Spleen (tissue), 7 donors: ENCODE data around the gene NR3C1.

ENCODE experiments used
- POLR2A ChIP-seq, 3 donors: fragments of 450-650 bp; IDR thresholded peaks; one replicate each; pipeline ENCODE4 v1.5.1; 2017; ENCODE audit warnings: antibody characterized with exemption in 3 of 3, mild to moderate bottlenecking in 1 of 3
- POLR2AphosphoS5 ChIP-seq, 3 donors: sonication (generic); formaldehyde crosslinking; IDR thresholded peaks; one replicate each; pipeline ENCODE4 v1.5.1; 2017; ENCODE audit warnings: antibody characterized with exemption in 3 of 3
- TF ChIP-seq, protein P1 (sequence below), 11 experiments: fragments of 200-600 bp in 7 of 11; fragments of 450-650 bp in 4 of 11; sonication (generic) in 4 of 11; IDR thresholded peaks in 8 of 11; conservative IDR thresholded peaks in 3 of 11; 1 replicate in 7 of 11; 2 replicates in 4 of 11; pipeline versions ENCODE4 v1.4.0 to v1.8.0; 2016 to 2021; ENCODE audit warnings: antibody characterized with exemption in 11 of 11, inconsistent platforms in 4 of 11, mild to moderate bottlenecking in 1 of 11
- donor health status: DM: no; HTN: no; CAD: no; lungs with moderate emphysema.
- donor health status: DM: no; HTN: no; CAD: no.
- donor health status: DM: no; HTN: no; CAD: no.

DNA sequence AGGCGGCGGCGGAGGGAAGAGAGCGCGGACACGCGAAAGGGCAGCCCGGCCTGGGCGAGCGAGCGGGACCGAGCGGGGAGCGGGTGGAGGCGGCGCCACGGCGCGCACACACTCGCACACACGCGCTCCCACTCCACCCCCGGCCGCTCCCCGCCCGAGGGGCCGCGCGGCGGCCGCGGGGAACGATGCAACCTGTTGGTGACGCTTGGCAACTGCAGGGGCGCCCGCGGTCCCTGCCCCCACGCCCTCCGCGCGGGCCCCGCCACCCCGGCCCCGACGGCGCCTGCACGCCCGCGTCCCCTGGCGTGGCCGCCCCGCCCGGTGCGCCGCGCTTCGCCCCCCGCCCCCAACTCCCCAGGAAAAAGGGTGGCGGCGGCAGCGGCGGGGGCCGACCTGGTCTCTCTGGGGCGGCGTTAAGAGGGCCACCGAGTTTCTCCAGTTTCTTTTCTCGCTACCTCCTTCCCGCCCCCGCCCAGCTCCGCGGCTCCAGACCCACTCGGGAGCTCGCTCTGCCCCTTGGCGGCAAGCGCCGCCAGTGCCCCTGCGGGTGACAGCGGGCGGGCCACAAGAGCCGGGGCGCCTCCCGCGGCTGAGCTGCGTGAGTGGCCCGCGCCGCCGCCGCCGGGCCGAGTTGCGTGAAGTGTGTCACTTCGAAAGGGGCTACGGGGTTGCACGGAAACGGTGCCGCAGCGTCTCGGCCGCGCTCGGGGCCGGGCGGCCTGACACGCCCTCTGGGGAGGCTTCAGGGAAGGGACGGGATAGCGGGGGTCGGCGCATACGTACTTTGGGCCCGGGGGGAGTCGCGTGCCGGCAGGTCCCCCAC, at the start of gene NR3C1:
- TF ChIP-seq, protein P1, sequence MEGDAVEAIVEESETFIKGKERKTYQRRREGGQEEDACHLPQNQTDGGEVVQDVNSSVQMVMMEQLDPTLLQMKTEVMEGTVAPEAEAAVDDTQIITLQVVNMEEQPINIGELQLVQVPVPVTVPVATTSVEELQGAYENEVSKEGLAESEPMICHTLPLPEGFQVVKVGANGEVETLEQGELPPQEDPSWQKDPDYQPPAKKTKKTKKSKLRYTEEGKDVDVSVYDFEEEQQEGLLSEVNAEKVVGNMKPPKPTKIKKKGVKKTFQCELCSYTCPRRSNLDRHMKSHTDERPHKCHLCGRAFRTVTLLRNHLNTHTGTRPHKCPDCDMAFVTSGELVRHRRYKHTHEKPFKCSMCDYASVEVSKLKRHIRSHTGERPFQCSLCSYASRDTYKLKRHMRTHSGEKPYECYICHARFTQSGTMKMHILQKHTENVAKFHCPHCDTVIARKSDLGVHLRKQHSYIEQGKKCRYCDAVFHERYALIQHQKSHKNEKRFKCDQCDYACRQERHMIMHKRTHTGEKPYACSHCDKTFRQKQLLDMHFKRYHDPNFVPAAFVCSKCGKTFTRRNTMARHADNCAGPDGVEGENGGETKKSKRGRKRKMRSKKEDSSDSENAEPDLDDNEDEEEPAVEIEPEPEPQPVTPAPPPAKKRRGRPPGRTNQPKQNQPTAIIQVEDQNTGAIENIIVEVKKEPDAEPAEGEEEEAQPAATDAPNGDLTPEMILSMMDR (IDR thresholded peaks at IDR 0.05 in 8 of 11, conservative IDR thresholded peaks at IDR 0.05 in 3 of 11): peak; percentile 12 to 86 (median 72)
- TF ChIP-seq POLR2A (IDR thresholded peaks at IDR 0.05) (no peak), POLR2AphosphoS5 (IDR thresholded peaks at IDR 0.05) (peak; percentile 78 to 86 (median 85))
